H1 (cell line): Measurements from ENCODE around the gene PCDH9. TPM values are rescaled to one million over a fixed set of nuclear protein-coding genes. Genes with fewer than 3 reads are reported as not detected.

Experiments
- CEBPB ChIP-seq: IDR thresholded peaks from 2 replicates; pipeline ENCODE4 v1.6.1; 2012; ENCODE audit warnings: low read depth, low read length
- polyA plus RNA-seq, 7 experiments: library from polyadenylated mRNA; depleted of rRNA in 3 of 7; stranded (reverse) in 5 of 7; unstranded in 2 of 7; fragments of >200 nt in 5 of 7; fragments of 200-250 nt in 2 of 7; gene quantifications; 1 replicate in 5 of 7; 2 replicates in 1 of 7; 4 replicates in 1 of 7; pipeline versions ENCODE4 v1.2.1 to v1.2.3, GENCODE V29; 2011 to 2013; ENCODE audit warnings: missing spikeins in 2 of 7, mixed read lengths in 2 of 7
- total RNA-seq: library from RNA; stranded (reverse); fragmentation: NEBNext Ultra II Directional; extraction: Animal tissue kit (Norgen Biotek cat#: 25700); gene quantifications from 2 replicates; pipeline ENCODE4 v1.2.1, GENCODE V29; 2021

Gene PCDH9
- total and polyA plus RNA-seq, 2 of the 8 experiments (the other 6 are each of a cell fraction or from before 2014, with no cell fraction given), result 0.12 to 0.60 TPM

DNA sequence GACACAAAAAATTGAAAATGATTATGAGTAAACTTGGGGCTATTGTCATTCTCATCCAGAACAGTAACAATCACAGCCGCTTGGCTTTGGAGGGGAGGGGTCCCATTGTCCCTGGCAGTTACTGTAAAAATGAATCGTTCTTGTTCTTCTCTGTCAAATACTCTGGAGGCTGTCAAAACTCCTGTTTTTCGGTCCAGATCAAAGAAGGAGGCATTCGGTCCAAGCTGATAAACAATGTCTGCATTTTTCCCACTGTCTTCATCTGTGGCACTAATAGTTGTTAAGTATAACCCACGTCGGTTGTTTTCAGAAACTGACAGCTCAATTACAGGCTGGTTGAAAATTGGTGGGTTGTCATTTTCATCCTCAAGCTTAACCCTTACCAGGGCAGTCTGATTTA, 3.4 kb downstream of the PCDH9 start (continued):
- no peak for TF ChIP-seq CEBPB
